K562 (cell line): Measurements from ENCODE around the gene LCLAT1. TPM values are rescaled to one million over a fixed set of nuclear protein-coding genes. Genes with fewer than 3 reads are reported as not detected.
A peak's percentile ranks its signal among the peaks of the same experiment; 100 is the strongest.

ENCODE experiments used
- ATAC-seq: fragments of 200-7000 bp; cut with Tn5 transposase; 3 replicates; pipeline ENCODE4 v1.9.1; 2020; ENCODE audit warnings: moderate library complexity
- BruUV-seq: library from RNA; stranded (reverse); fragments of 400-500 nt; replicated peaks from 2 replicates; lab custom pipeline; 2021; lab: Mats Ljungman, UMichigan
- CTCF ChIA-PET: fragments of 300-600 bp; formaldehyde crosslinking; extraction: SDS; loops from one replicate; lab custom pipeline; 2021; ENCODE audit warnings: low intra/inter-chr PET ratio; lab: Yijun Ruan, JAX
- POLR2A ChIA-PET: fragments of 300-600, 350-650 bp; sonication (Branson Sonifier 250); formaldehyde crosslinking; extraction: SDS; loops from one replicate; lab custom pipeline; 2021; ENCODE audit warnings: antibody characterized with exemption, inconsistent platforms; lab: Yijun Ruan, JAX
- DNase-seq, 4 experiments: peaks; one replicate each; pipeline versions ENCODE4 v3.0.0 to v3.0.0-alpha.2; 2011 to 2018; ENCODE audit warnings: low spot score in 3 of 4, mixed read lengths in 3 of 4; ENCODE audit errors: extremely low read depth in 1 of 4
- FAIRE-seq: peaks from 2 replicates; lab custom pipeline; 2011; peaks lifted over from hg19 to GRCh38; lab: Jason Lieb, UNC
- H2AFZ ChIP-seq: 2 replicates; pipeline ENCODE4 v1.6.0; 2011; ENCODE audit warnings: low read depth, low read length, control low read depth, inconsistent platforms
- H3K27ac ChIP-seq: fragments of 200-600 bp; 3 replicates; pipeline ENCODE4 v1.8.0; 2011; ENCODE audit warnings: low read depth, mild to moderate bottlenecking, control low read depth, inconsistent platforms, low read length, moderate library complexity, mixed read lengths; ENCODE audit errors: extremely low read depth
- H3K27me3 ChIP-seq, 2 experiments: fragments of 300-600 bp in 1 of 2; 2 replicates in 1 of 2; 3 replicates in 1 of 2; pipeline versions ENCODE4 v1.6.0 to v1.8.0; 2011; ENCODE audit warnings: inconsistent platforms in 2 of 2, low read length in 2 of 2, mild to moderate bottlenecking in 1 of 2, mixed read lengths in 1 of 2, moderate library complexity in 1 of 2; ENCODE audit not compliant: control insufficient read depth in 2 of 2, insufficient read depth in 2 of 2
- H3K36me3 ChIP-seq: fragments of 300-600 bp; 3 replicates; pipeline ENCODE4 v1.8.0; 2011; ENCODE audit warnings: mild to moderate bottlenecking, low read length, inconsistent platforms; ENCODE audit not compliant: control insufficient read depth, insufficient read depth
- H3K4me1 ChIP-seq, 2 experiments: fragments of 200-600 bp in 1 of 2; replicated peaks in 1 of 2; 2 replicates in 1 of 2; 3 replicates in 1 of 2; pipeline versions ENCODE4 v1.5.1 to v1.8.0; 2011; ENCODE audit warnings: inconsistent platforms in 2 of 2, low read length in 2 of 2, mild to moderate bottlenecking in 1 of 2, mixed read lengths in 1 of 2, moderate library complexity in 1 of 2; ENCODE audit not compliant: control insufficient read depth in 2 of 2, insufficient read depth in 2 of 2
- H3K4me2 ChIP-seq: 2 replicates; pipeline ENCODE4 v1.6.1; 2011; ENCODE audit warnings: low read length, control low read depth, inconsistent platforms, mixed read lengths; ENCODE audit not compliant: insufficient read depth
- H3K4me3 ChIP-seq: fragments of 200-600 bp; sonication (generic), shearing (Covaris generic); 2 replicates; pipeline ENCODE4 v1.5.1; 2016; ENCODE audit warnings: control low read depth, inconsistent platforms
- H3K79me2 ChIP-seq: fragments of 200-600 bp; 3 replicates; pipeline ENCODE4 v1.8.0; 2011; ENCODE audit warnings: low read length, inconsistent platforms; ENCODE audit not compliant: control insufficient read depth, insufficient read depth
- H3K9ac ChIP-seq, 2 experiments: 2 replicates each; pipeline versions ENCODE4 v1.6.0 to v1.6.1; 2011; ENCODE audit warnings: low read depth in 2 of 2, low read length in 2 of 2, control low read depth in 1 of 2, inconsistent platforms in 1 of 2, mild to moderate bottlenecking in 1 of 2, mixed read lengths in 1 of 2; ENCODE audit not compliant: insufficient read depth in 1 of 2
- H3K9me1 ChIP-seq: one replicate; pipeline ENCODE4 v1.6.0; 2011; ENCODE audit warnings: inconsistent platforms, mild to moderate bottlenecking, low read length, moderate library complexity; ENCODE audit not compliant: control insufficient read depth, insufficient read depth
- H3K9me3 ChIP-seq: replicated peaks from 2 replicates; pipeline ENCODE4 v1.5.1; 2011; ENCODE audit warnings: low read depth, low read length, inconsistent platforms; ENCODE audit not compliant: control insufficient read depth, insufficient read depth
- H4K20me1 ChIP-seq: replicated peaks from 2 replicates; pipeline ENCODE4 v1.6.1; 2011; ENCODE audit warnings: low read length, inconsistent platforms, mixed read lengths; ENCODE audit not compliant: control insufficient read depth, insufficient read depth
- BCL6 ChIP-seq: fragments of 250-450 bp; sonication (Bioruptor Pico); IDR thresholded peaks from 2 replicates; pipeline ENCODE4 v1.4.0; 2020
- NCOR1 ChIP-seq: fragments of 450-650 bp; IDR thresholded peaks from 2 replicates; pipeline ENCODE4 v1.6.1; 2016; ENCODE audit warnings: mild to moderate bottlenecking, moderate library complexity
- POLR2AphosphoS5 ChIP-seq: IDR thresholded peaks from 2 replicates; pipeline ENCODE4 v1.6.1; 2011; ENCODE audit warnings: mild to moderate bottlenecking, low read depth, low read length, moderate library complexity; ENCODE audit not compliant: control insufficient read depth, insufficient read depth
- TRIM24 ChIP-seq, 2 experiments: fragments of 450-650 bp; IDR thresholded peaks; 2 replicates each; pipeline ENCODE4 v1.6.1; 2016
- ZNF280A ChIP-seq: fragments of 450-650 bp; IDR thresholded peaks from 2 replicates; pipeline ENCODE4 v1.6.1; 2018; ENCODE audit warnings: mild to moderate bottlenecking, low read depth; ENCODE audit not compliant: partially characterized antibody
- ZNF3 ChIP-seq: fragments of 250-450 bp; sonication (Bioruptor Pico); IDR thresholded peaks from 2 replicates; pipeline ENCODE4 v1.5.0; 2021; ENCODE audit warnings: mild to moderate bottlenecking, moderate library complexity
- WGBS: fragments of 100-300 bp; shearing (Covaris generic); methylation state at CpG from one replicate; pipeline ENCODE4 v1.1.6; 2016; ENCODE audit warnings: low coverage, mixed read lengths; ENCODE audit not compliant: insufficient coverage; ENCODE audit errors: missing lambda C conversion rate; 5-methylcytosine and 5-hydroxymethylcytosine counted together
- in situ Hi-C: fragments of 300-500 bp; cut with MboI; formaldehyde crosslinking; loops from 4 replicates; pipeline ENCODE4 v1.15.0; 2018; ENCODE audit warnings: inconsistent platforms, mixed read lengths
- intact Hi-C: fragments of 100-400 bp; cut with micrococcal nuclease; formaldehyde crosslinking; loops from 2 replicates; pipeline ENCODE4 v1.14.2; 2022
- polyA plus RNA-seq, 8 experiments: library from polyadenylated mRNA; depleted of rRNA in 4 of 8; stranded (reverse) in 5 of 8; unstranded in 3 of 8; fragments of >200 nt; fragmentation: Nextera tagmentation in 2 of 8; fragmentation: Illumina TruSeq in 1 of 8; extraction: Ambion mirVana in 2 of 8; extraction: Trizol in 1 of 8; gene quantifications; 2 replicates each; pipeline versions ENCODE4 v1.2.1 to v1.2.3, GENCODE V29; 2011 to 2014; ENCODE audit warnings: inconsistent platforms in 1 of 8, missing spikeins in 1 of 8
- total RNA-seq, 7 experiments: library from RNA; depleted of rRNA in 6 of 7; stranded (reverse); fragments of >200 nt in 6 of 7; fragmentation: Illumina TruSeq in 2 of 7; extraction: Trizol in 2 of 7; gene quantifications; 2 replicates each; pipeline versions ENCODE4 v1.2.1 to v1.2.3, GENCODE V29; 2011 to 2021; ENCODE audit warnings: low replicate concordance in 1 of 7

The LCLAT1 gene
- total and polyA plus RNA-seq, 9 of the 15 experiments (the other 6 are each of a cell fraction or from before 2014, with no cell fraction given): 8.9 to 63.3 (median 25.4) TPM

DNA sequence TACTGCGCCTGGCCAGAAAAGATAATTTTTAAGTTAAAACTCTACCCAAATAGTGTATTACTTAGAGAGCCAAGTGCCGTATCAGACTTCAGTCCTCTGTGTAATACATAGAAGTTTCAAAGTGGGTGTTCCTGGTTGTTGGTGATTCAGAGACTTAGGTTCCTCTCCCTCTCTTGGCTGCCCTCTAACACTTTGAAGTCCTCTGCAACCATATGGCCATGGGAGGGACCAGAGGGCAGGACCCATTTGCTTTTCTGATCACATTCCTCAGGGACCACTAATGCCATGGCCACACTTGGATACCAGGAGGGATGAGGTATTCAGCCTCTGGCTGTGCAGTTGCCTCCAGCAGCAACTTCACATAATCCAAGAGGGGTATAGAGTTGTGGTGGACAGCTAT lies 228.7 kb downstream of the LCLAT1 start:
- no peak for FAIRE-seq
- ChIA-PET POLR2A (no interaction called here), CTCF (no interaction called here)
- no peaks in the 10 kb centered on the region for H3K9me3 ChIP-seq
- no peaks in the 10 kb centered on the region for H3K36me3 ChIP-seq
- intact Hi-C loops: no loop called here
- no peak overlapping the region for H3K27ac ChIP-seq
- no peaks in the 10 kb centered on the region for H3K9me1 ChIP-seq
- H3K4me3 ChIP-seq: no peak overlapping the region
- BruUV-seq: no TSS peak
- peaks cover 5 to 29% of the 10 kb centered on the region in 2 experiments; a peak in 4 of 5 replicates for H3K27me3 ChIP-seq
- peak in 2 of 4 experiments; percentile 29 to 30 for DNase-seq
- no peaks in the 10 kb centered on the region for H4K20me1 ChIP-seq
- 0% methylated on average over 2 of the region's 2 CpGs for WGBS
- H3K4me1 ChIP-seq: peaks cover 0 to 2% of the 10 kb centered on the region in 2 experiments; a peak in 1 of 5 replicates
- H2AFZ ChIP-seq: no peak overlapping the region
- H3K79me2 ChIP-seq: no peaks in the 10 kb centered on the region
- ATAC-seq: peak; percentile 63
- TF ChIP-seq BCL6: no peak
- TF ChIP-seq POLR2AphosphoS5: no peak
- 0 out of 4 replicates have a peak, but pooled peaks of 1 of the 2 experiments have one; percentile 7 for TF ChIP-seq TRIM24 (IDR thresholded peaks at IDR 0.05)
- TF ChIP-seq NCOR1: peak; percentile 39; the same call in 1 of the 2 replicates
- TF ChIP-seq, all 486 proteins: peak for 2
- in situ Hi-C loops: no loop called here
- no peak overlapping the region for H3K9ac ChIP-seq
- H3K4me2 ChIP-seq: 0 out of 2 replicates have a peak overlapping the region, but pooled peaks have one; percentile 22

DNA sequence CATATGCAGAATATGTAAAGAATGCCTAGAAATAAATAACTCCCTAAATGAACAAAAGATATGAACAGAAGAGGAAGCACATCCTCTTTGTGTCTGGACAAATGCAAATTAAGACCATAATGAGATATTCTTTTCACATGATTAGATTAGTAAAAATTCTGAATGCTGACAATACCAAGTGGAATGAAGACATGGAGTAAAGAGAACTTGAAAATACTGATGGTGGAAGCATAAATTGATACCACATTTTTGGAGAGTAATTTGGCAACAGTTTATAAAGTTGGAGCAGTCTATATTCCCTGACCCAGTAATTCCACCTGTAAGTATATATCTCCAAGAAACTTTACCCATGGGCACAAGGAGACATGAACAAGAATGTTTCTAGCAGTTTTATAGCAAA lies 230.2 kb downstream of the LCLAT1 start:
- H2AFZ ChIP-seq: no peak overlapping the region
- peaks cover 0 to 2% of the 10 kb centered on the region in 2 experiments; a peak in 1 of 5 replicates for H3K4me1 ChIP-seq
- H3K9me1 ChIP-seq: no peaks in the 10 kb centered on the region
- DNase-seq (no peak), ATAC-seq (no peak), FAIRE-seq (no peak)
- in situ Hi-C loops (no loop called here), intact Hi-C loops (no loop called here)
- no peaks in the 10 kb centered on the region for H3K9me3 ChIP-seq
- no TSS peak for BruUV-seq
- H3K27ac ChIP-seq: no peak overlapping the region
- H3K79me2 ChIP-seq: no peaks in the 10 kb centered on the region
- H3K9ac ChIP-seq: no peak overlapping the region
- POLR2A ChIA-PET: no interaction called here
- no peaks in the 10 kb centered on the region for H4K20me1 ChIP-seq
- no peaks in the 10 kb centered on the region for H3K36me3 ChIP-seq
- peaks cover 6 to 39% of the 10 kb centered on the region in 2 experiments for H3K27me3 ChIP-seq
- no peak overlapping the region for H3K4me3 ChIP-seq
- no peak overlapping the region for H3K4me2 ChIP-seq
- CTCF ChIA-PET: no interaction called here
- TF ChIP-seq ZNF3 (no peak), ZNF280A (no peak)
